ENCODE data around the gene WNT1. TPM values are rescaled to one million over a fixed set of nuclear protein-coding genes. Genes with fewer than 3 reads are reported as not detected.

Gene WNT1
- total RNA-seq, 1 experiment from 2014 or later = not detected

DNA sequence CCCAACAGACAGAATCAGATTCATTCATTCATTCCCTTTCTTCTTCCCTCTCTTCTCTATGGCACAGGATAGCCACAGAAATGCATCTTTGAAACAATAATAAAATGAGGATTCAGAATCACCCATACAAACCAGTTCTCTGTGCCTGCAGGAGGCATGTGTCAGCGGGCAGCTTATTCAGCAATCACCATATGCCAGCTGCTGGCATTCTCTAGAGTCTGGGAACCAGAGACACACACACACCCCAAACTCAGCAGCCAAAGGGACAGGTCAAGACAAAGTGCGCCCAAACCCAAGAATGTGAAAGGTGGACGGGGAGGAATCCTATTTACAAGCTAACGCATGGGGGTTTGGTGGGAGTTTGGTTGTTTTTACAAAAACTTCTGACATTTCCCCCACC lies 34.9 kb upstream of the WNT1 start:
- H3K9ac ChIP-seq (ENCODE audit: extremely low read depth, insufficient read length, low read length) = no peak overlapping the region
- peak overlapping the region in 1 of 3 experiments; percentile 41; a peak in 2 of 7 replicates for H3K27ac Mint-ChIP-seq

More for the DNA sequence above, 34.9 kb upstream of the WNT1 start:
- no peak overlapping the region for H4K91ac ChIP-seq (ENCODE audit: insufficient read length, low read depth, low read length)
- no peaks in the 10 kb centered on the region for H4K20me1 ChIP-seq (ENCODE audit: control insufficient read depth, insufficient read depth, insufficient read length)
- H3K27me3 ChIP-seq (ENCODE audit: insufficient read depth, low read length) = no peaks in the 10 kb centered on the region
- no peak overlapping the region for H2BK12ac ChIP-seq (ENCODE audit: insufficient read length, low read depth, low read length)
- H2BK5ac ChIP-seq (ENCODE audit: insufficient read length, low read length) = no peak overlapping the region
- no peak overlapping the region for H3K18ac ChIP-seq (ENCODE audit: insufficient read length, low read depth, low read length)
- no peaks in the 10 kb centered on the region for H3K23me2 ChIP-seq (ENCODE audit: insufficient read length, low read depth, low read length, poor library complexity, severe bottlenecking)
- H3K4me2 ChIP-seq (ENCODE audit: insufficient read depth, insufficient read length, low read length) = no peak overlapping the region
- H3K23ac ChIP-seq (ENCODE audit: insufficient read length, low read depth, low read length) = no peak overlapping the region
- no peak overlapping the region for H2AFZ ChIP-seq (ENCODE audit: low read length)
- H4K8ac ChIP-seq (replicated peaks; ENCODE audit: insufficient read length, low read depth, low read length) = no peak overlapping the region
- H2BK15ac ChIP-seq (ENCODE audit: low read depth, low read length) = no peak overlapping the region
- H3K9me3 ChIP-seq (ENCODE audit: control insufficient read depth, low read depth, low read length) = no peaks in the 10 kb centered on the region
- H3K56ac ChIP-seq (ENCODE audit: insufficient read length, low read depth, low read length) = no peak overlapping the region
- Mint-ChIP-seq H3K27me3 (ENCODE audit: low read depth) (no peaks in the 10 kb centered on the region), H3K36me3 (ENCODE audit: insufficient read depth in 1 of 3, low read depth in 3 of 3) (peaks cover 16 to 49% (median 35%) of the 10 kb centered on the region in 3 experiments), H3K4me3 (no peak overlapping the region), H3K9me3 (no peaks in the 10 kb centered on the region), H3K4me1 (peaks cover 9 to 11% of the 10 kb centered on the region in 2 experiments)
- no peak overlapping the region for H4K5ac ChIP-seq (ENCODE audit: insufficient read length, low read depth, low read length)
- H3K79me1 ChIP-seq (ENCODE audit: insufficient read depth, low read depth, low read length, poor library complexity, severe bottlenecking) = peaks cover 12% of the 10 kb centered on the region
- no peak overlapping the region for H3K27ac ChIP-seq (ENCODE audit: insufficient read length, low read depth, low read length)
- H2AK5ac ChIP-seq (ENCODE audit: insufficient read length, low read length) = no peak overlapping the region
- DNase-seq = no peak
- H3K79me2 ChIP-seq (ENCODE audit: insufficient read depth, low read length) = peaks cover 21% of the 10 kb centered on the region; the same call in 1 of the 2 replicates
- TF ChIP-seq, protein P1, sequence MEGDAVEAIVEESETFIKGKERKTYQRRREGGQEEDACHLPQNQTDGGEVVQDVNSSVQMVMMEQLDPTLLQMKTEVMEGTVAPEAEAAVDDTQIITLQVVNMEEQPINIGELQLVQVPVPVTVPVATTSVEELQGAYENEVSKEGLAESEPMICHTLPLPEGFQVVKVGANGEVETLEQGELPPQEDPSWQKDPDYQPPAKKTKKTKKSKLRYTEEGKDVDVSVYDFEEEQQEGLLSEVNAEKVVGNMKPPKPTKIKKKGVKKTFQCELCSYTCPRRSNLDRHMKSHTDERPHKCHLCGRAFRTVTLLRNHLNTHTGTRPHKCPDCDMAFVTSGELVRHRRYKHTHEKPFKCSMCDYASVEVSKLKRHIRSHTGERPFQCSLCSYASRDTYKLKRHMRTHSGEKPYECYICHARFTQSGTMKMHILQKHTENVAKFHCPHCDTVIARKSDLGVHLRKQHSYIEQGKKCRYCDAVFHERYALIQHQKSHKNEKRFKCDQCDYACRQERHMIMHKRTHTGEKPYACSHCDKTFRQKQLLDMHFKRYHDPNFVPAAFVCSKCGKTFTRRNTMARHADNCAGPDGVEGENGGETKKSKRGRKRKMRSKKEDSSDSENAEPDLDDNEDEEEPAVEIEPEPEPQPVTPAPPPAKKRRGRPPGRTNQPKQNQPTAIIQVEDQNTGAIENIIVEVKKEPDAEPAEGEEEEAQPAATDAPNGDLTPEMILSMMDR (conservative IDR thresholded peaks at IDR 0.05) = no peak
- no peak overlapping the region for H3T11ph ChIP-seq (ENCODE audit: low read length)
- H3K4ac ChIP-seq (ENCODE audit: low read depth, low read length) = no peak overlapping the region
- H2BK120ac ChIP-seq (ENCODE audit: low read depth, low read length, poor library complexity, severe bottlenecking) = no peak overlapping the region
- H3K14ac ChIP-seq (ENCODE audit: insufficient read depth, low read length) = no peak overlapping the region
- no peak overlapping the region for H2BK20ac ChIP-seq (ENCODE audit: low read depth, low read length, poor library complexity, severe bottlenecking)
- WGBS (ENCODE audit: extremely low coverage, insufficient read length, low lambda C conversion rate) = no CpG with 5 or more reads among the region's 4 CpGs
- no peaks in the 10 kb centered on the region for H3K4me1 ChIP-seq (ENCODE audit: insufficient read depth, low read length)

Measured in H9 (cell line).